ENCODE results near the gene BABAM2. TPM values are rescaled to one million over a fixed set of nuclear protein-coding genes. Genes with fewer than 3 reads are reported as not detected.

Gene BABAM2
- total and polyA plus RNA-seq, 2 of the 4 experiments (the other 2 are of a cell fraction) = 20.9 to 23.1 TPM

DNA sequence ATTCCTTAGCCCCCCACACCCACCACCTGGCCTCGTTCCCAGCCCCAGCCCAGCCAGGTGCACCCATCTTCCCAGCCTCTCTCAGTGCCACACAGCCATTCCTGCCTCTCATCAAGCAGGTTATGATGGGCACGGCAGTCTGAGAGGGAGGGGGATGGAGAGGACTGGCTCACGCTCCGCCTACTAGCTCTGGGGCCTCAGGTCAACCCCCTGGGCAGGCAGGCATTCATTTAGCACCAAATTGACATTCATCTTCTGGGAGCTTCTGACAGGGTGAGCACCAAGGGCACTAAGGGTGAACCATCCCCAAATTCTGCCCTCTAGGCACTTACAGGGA is 435.9 kb downstream of the BABAM2 start:
- Histone ChIP-seq H2BK120ac (ENCODE audit: low read depth, low read length) (peak overlapping the region; percentile 65; the same call in 1 of the 2 replicates), H4K20me1 (ENCODE audit: insufficient read depth, low read length) (no peaks in the 10 kb centered on the region), H3K4me3 (ENCODE audit: insufficient read depth, low read depth, low read length) (no peak overlapping the region), H4K91ac (ENCODE audit: insufficient read depth, low read depth, low read length) (peak overlapping the region; percentile 46; the same call in 1 of the 2 replicates), H3K56ac (ENCODE audit: extremely low read depth, insufficient read depth, low read length) (no peak overlapping the region), H3K9me3 (ENCODE audit: control insufficient read depth, insufficient read depth, low read length) (no peaks in the 10 kb centered on the region), H2BK20ac (ENCODE audit: low read depth, low read length) (peak overlapping the region; percentile 48; the same call in 1 of the 2 replicates), H2BK15ac (ENCODE audit: low read depth, low read length) (peak overlapping the region; percentile 71; the same call in 1 of the 3 replicates), H3K4ac (ENCODE audit: low read depth, low read length) (0 out of 2 replicates have a peak overlapping the region, but pooled peaks have one; percentile 53), H3K36me3 (ENCODE audit: control insufficient read depth, insufficient read depth, low read length) (no peaks in the 10 kb centered on the region), H4K5ac (ENCODE audit: low read depth, low read length) (peak overlapping the region; percentile 50; the same call in 1 of the 2 replicates), H4K8ac (ENCODE audit: low read depth in 2 of 2, low read length in 2 of 2) (no peak overlapping the region), H3K4me2 (ENCODE audit: low read depth, low read length) (no peak overlapping the region; the same call in 1 of the 2 replicates), H2BK5ac (ENCODE audit: low read depth, low read length, poor library complexity, severe bottlenecking) (no peak overlapping the region), H3K23ac (ENCODE audit: low read depth, low read length) (peak overlapping the region; percentile 40; the same call in 1 of the 2 replicates), H2AK9ac (replicated peaks; ENCODE audit: low read depth, low read length, poor library complexity) (no peak overlapping the region), H3K27me3 (ENCODE audit: control insufficient read depth, insufficient read depth, low read length) (no peaks in the 10 kb centered on the region), H2AK5ac (ENCODE audit: low read depth, low read length) (peak overlapping the region; percentile 44; the same call in 1 of the 2 replicates), H3K9ac (ENCODE audit: low read depth, low read length) (no peak overlapping the region), H3K27ac (ENCODE audit: insufficient read depth, low read length) (peak overlapping the region; percentile 84; the same call in 1 of the 2 replicates), H3K79me1 (ENCODE audit: low read depth in 1 of 2, low read length in 2 of 2) (no peaks in the 10 kb centered on the region), H2AFZ (replicated peaks; ENCODE audit: low read length, poor library complexity) (no peak overlapping the region), H3K14ac (replicated peaks; ENCODE audit: low read depth, low read length) (0 out of 2 replicates have a peak overlapping the region, but pooled peaks have one; percentile 24), H3K4me1 (ENCODE audit: control insufficient read depth, insufficient read depth, low read length) (peaks cover 29% of the 10 kb centered on the region), H3K18ac (ENCODE audit: low read depth, low read length) (peak overlapping the region; percentile 10; the same call in 1 of the 2 replicates), H3K9me1 (ENCODE audit: insufficient read depth, low read length) (peaks cover 10% of the 10 kb centered on the region)
- peak; percentile 5; the same call in 1 of the 2 replicates for ATAC-seq (ENCODE audit: low read depth)
- DNase-seq = no peak
- ChIA-PET POLR2A (ENCODE audit: unreplicated experiment) (no interaction called here), CTCF (no interaction called here)
- dilution Hi-C loops (cut with HindIII; ENCODE audit: low sequenced_read_pairs, unreplicated experiment) = no loop called here
- BruUV-seq (replicated peaks) = no TSS peak
- intact Hi-C loops (cut with micrococcal nuclease) = no loop called here
- in situ Hi-C loops (cut with MboI; ENCODE audit: low sequenced_read_pairs) = no loop called here
- TF ChIP-seq RCOR1 (IDR thresholded peaks at IDR 0.05; ENCODE audit: insufficient replicate concordance, low read length) (no peak), MAZ (IDR thresholded peaks at IDR 0.05; ENCODE audit: borderline replicate concordance, low read depth, low read length) (no peak), RFX5 (IDR thresholded peaks at IDR 0.05; ENCODE audit: low read depth, low read length) (no peak), POLR2A (IDR thresholded peaks at IDR 0.05; ENCODE audit: low read depth, low read length) (no peak), MXI1 (IDR thresholded peaks at IDR 0.05; ENCODE audit: borderline replicate concordance, low read depth, low read length) (no peak), CHD1 (IDR thresholded peaks at IDR 0.05; ENCODE audit: low read depth, low read length) (no peak), SMC3 (IDR thresholded peaks at IDR 0.05; ENCODE audit: low read depth, low read length) (no peak), CEBPB (IDR thresholded peaks at IDR 0.05; ENCODE audit: low read depth, low read length) (no peak), RAD21 (IDR thresholded peaks at IDR 0.05; ENCODE audit: low read length) (no peak), BHLHE40 (IDR thresholded peaks at IDR 0.05; ENCODE audit: low read depth, low read length) (no peak), FOS (IDR thresholded peaks at IDR 0.05; ENCODE audit: low read depth, low read length) (no peak), MAFK (IDR thresholded peaks at IDR 0.05; ENCODE audit: low read depth, low read length) (no peak), NFE2L2 (IDR thresholded peaks at IDR 0.05; ENCODE audit: low read depth, low read length) (no peak)
- TF ChIP-seq, protein P1, sequence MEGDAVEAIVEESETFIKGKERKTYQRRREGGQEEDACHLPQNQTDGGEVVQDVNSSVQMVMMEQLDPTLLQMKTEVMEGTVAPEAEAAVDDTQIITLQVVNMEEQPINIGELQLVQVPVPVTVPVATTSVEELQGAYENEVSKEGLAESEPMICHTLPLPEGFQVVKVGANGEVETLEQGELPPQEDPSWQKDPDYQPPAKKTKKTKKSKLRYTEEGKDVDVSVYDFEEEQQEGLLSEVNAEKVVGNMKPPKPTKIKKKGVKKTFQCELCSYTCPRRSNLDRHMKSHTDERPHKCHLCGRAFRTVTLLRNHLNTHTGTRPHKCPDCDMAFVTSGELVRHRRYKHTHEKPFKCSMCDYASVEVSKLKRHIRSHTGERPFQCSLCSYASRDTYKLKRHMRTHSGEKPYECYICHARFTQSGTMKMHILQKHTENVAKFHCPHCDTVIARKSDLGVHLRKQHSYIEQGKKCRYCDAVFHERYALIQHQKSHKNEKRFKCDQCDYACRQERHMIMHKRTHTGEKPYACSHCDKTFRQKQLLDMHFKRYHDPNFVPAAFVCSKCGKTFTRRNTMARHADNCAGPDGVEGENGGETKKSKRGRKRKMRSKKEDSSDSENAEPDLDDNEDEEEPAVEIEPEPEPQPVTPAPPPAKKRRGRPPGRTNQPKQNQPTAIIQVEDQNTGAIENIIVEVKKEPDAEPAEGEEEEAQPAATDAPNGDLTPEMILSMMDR (conservative IDR thresholded peaks at IDR 0.05; ENCODE audit: low read depth, low read length) = no peak
- TF ChIP-seq, protein P2, sequence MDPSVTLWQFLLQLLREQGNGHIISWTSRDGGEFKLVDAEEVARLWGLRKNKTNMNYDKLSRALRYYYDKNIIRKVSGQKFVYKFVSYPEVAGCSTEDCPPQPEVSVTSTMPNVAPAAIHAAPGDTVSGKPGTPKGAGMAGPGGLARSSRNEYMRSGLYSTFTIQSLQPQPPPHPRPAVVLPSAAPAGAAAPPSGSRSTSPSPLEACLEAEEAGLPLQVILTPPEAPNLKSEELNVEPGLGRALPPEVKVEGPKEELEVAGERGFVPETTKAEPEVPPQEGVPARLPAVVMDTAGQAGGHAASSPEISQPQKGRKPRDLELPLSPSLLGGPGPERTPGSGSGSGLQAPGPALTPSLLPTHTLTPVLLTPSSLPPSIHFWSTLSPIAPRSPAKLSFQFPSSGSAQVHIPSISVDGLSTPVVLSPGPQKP (IDR thresholded peaks at IDR 0.05; ENCODE audit: borderline replicate concordance, low read depth, low read length) = no peak
- TF ChIP-seq, protein P3, sequence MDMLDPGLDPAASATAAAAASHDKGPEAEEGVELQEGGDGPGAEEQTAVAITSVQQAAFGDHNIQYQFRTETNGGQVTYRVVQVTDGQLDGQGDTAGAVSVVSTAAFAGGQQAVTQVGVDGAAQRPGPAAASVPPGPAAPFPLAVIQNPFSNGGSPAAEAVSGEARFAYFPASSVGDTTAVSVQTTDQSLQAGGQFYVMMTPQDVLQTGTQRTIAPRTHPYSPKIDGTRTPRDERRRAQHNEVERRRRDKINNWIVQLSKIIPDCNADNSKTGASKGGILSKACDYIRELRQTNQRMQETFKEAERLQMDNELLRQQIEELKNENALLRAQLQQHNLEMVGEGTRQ (IDR thresholded peaks at IDR 0.05; ENCODE audit: low read depth, low read length) = no peak
- 80% methylated on average over 1 of the region's 4 CpGs; no CpG with 5 or more reads in 1 of the 2 experiments for WGBS, 2 experiments (ENCODE audit: extremely low coverage in 2 of 2, insufficient read length in 1 of 2)
